AG08396 (cell line): ENCODE data around the gene NRIP1.
A peak's percentile ranks its signal among the peaks of the same experiment; 100 is the strongest.

Experiments
- DNase-seq: peaks from one replicate; pipeline ENCODE4 v3.0.0; 2012; ENCODE audit warnings: low spot score, mixed read lengths

NRIP1 gene

GRCh38 chr21:15064576-15065391, at the start of gene NRIP1:
Gene NRIP1, minus strand, starts transcription at chr21:15065000. Its CDS starts 96,808 bp downstream, at chr21:14968192.
- DNase-seq = peak; percentile 92

- DNase-seq = no peak
Observed at GRCh38 chr21:15112858-15113257, 48.1 kb upstream of the NRIP1 start.

GRCh38 chr21:15108801-15109200, 44.0 kb upstream of the NRIP1 start:
- DNase-seq = no peak

- DNase-seq = no peak
Observed at GRCh38 chr21:15104470-15104869, 39.7 kb upstream of the NRIP1 start.

- no peak for DNase-seq
Observed at GRCh38 chr21:15098908-15099307, 34.1 kb upstream of the NRIP1 start.

GRCh38 chr21:15098181-15098580, 33.4 kb upstream of the NRIP1 start:
- DNase-seq = no peak

- no peak for DNase-seq
Observed at GRCh38 chr21:15097580-15097979, 32.8 kb upstream of the NRIP1 start.

GRCh38 chr21:15096146-15096545, 31.3 kb upstream of the NRIP1 start:
- no peak for DNase-seq

- no peak for DNase-seq
Observed at GRCh38 chr21:15095326-15095725, 30.5 kb upstream of the NRIP1 start.

GRCh38 chr21:15094706-15095105, 29.9 kb upstream of the NRIP1 start:
- DNase-seq = no peak

- DNase-seq = no peak
Observed at GRCh38 chr21:15093216-15093615, 28.4 kb upstream of the NRIP1 start.

- no peak for DNase-seq
Observed at GRCh38 chr21:15092745-15093144, 27.9 kb upstream of the NRIP1 start.

- no peak for DNase-seq
Observed at GRCh38 chr21:15090390-15090789, 25.6 kb upstream of the NRIP1 start.

- no peak for DNase-seq
Observed at GRCh38 chr21:15088488-15088887, 23.7 kb upstream of the NRIP1 start.

GRCh38 chr21:15084668-15085067, 19.9 kb upstream of the NRIP1 start:
- DNase-seq = no peak

GRCh38 chr21:15080526-15080925, 15.7 kb upstream of the NRIP1 start:
- DNase-seq = no peak

GRCh38 chr21:15079269-15079668, 14.5 kb upstream of the NRIP1 start:
- no peak for DNase-seq

- DNase-seq = no peak
Observed at GRCh38 chr21:15078180-15078579, 13.4 kb upstream of the NRIP1 start.

- no peak for DNase-seq
Observed at GRCh38 chr21:15077529-15078145, 12.8 kb upstream of the NRIP1 start.

GRCh38 chr21:15076730-15077129, 11.9 kb upstream of the NRIP1 start:
- no peak for DNase-seq

- DNase-seq = no peak
Observed at GRCh38 chr21:15071009-15071408, 6.2 kb upstream of the NRIP1 start.

- DNase-seq = no peak
Observed at GRCh38 chr21:15066123-15066575, 1.3 kb upstream of the NRIP1 start.

GRCh38 chr21:15065392-15066122, 757 bp upstream of the NRIP1 start:
- peak; percentile 71 for DNase-seq
